H9 (cell line): ENCODE results near the gene NKD1. TPM values are rescaled to one million over a fixed set of nuclear protein-coding genes. Genes with fewer than 3 reads are reported as not detected.

ENCODE experiments used
- DNase-seq: peaks from one replicate; pipeline ENCODE4 v3.0.0-alpha.2; 2017
- H2AFZ ChIP-seq: one replicate; pipeline ENCODE4 v1.6.1; 2013; ENCODE audit warnings: mild to moderate bottlenecking, low read length, control low read depth, moderate library complexity
- H2AK5ac ChIP-seq: 2 replicates; pipeline ENCODE4 v1.6.1; 2013; ENCODE audit warnings: low read length, control low read depth, mixed read lengths; ENCODE audit not compliant: insufficient read length
- H2BK120ac ChIP-seq: one replicate; pipeline ENCODE4 v1.6.1; 2013; ENCODE audit warnings: low read depth, mild to moderate bottlenecking, low read length, control low read depth, inconsistent platforms; ENCODE audit not compliant: poor library complexity, severe bottlenecking
- H2BK12ac ChIP-seq: 2 replicates; pipeline ENCODE4 v1.6.1; 2013; ENCODE audit warnings: low read length, control low read depth, mixed read lengths, low read depth; ENCODE audit not compliant: insufficient read length
- H2BK15ac ChIP-seq: 2 replicates; pipeline ENCODE4 v1.6.1; 2013; ENCODE audit warnings: low read depth, low read length, control low read depth
- H2BK20ac ChIP-seq: one replicate; pipeline ENCODE4 v1.6.1; 2013; ENCODE audit warnings: low read depth, mild to moderate bottlenecking, low read length, control low read depth, inconsistent platforms; ENCODE audit not compliant: poor library complexity, severe bottlenecking
- H2BK5ac ChIP-seq: 2 replicates; pipeline ENCODE4 v1.6.1; 2013; ENCODE audit warnings: low read length, control low read depth, mixed read lengths; ENCODE audit not compliant: insufficient read length
- H3K14ac ChIP-seq: 2 replicates; pipeline ENCODE4 v1.6.1; 2013; ENCODE audit warnings: low read length, control low read depth; ENCODE audit not compliant: insufficient read depth
- H3K18ac ChIP-seq: 2 replicates; pipeline ENCODE4 v1.6.1; 2013; ENCODE audit warnings: low read depth, mild to moderate bottlenecking, mixed read lengths, low read length, control low read depth; ENCODE audit not compliant: insufficient read length
- H3K23ac ChIP-seq: 2 replicates; pipeline ENCODE4 v1.6.1; 2013; ENCODE audit warnings: low read length, control low read depth, mixed read lengths, low read depth; ENCODE audit not compliant: insufficient read length
- H3K23me2 ChIP-seq: 2 replicates; pipeline ENCODE4 v1.6.1; 2013; ENCODE audit warnings: low read depth, mild to moderate bottlenecking, mixed read lengths, low read length, control low read depth; ENCODE audit not compliant: insufficient read length, poor library complexity, severe bottlenecking
- H3K27ac ChIP-seq: 2 replicates; pipeline ENCODE4 v1.5.1; 2013; ENCODE audit warnings: low read length, control low read depth, mixed read lengths, low read depth; ENCODE audit not compliant: insufficient read length
- H3K27me3 ChIP-seq: 2 replicates; pipeline ENCODE4 v1.6.1; 2013; ENCODE audit warnings: low read length, control low read depth, inconsistent platforms; ENCODE audit not compliant: insufficient read depth
- H3K4ac ChIP-seq: 2 replicates; pipeline ENCODE4 v1.6.1; 2013; ENCODE audit warnings: low read depth, mild to moderate bottlenecking, control low read depth, inconsistent platforms, low read length, moderate library complexity
- H3K4me1 ChIP-seq: 2 replicates; pipeline ENCODE4 v1.6.1; 2013; ENCODE audit warnings: low read length, control low read depth, inconsistent platforms; ENCODE audit not compliant: insufficient read depth
- H3K4me2 ChIP-seq: 2 replicates; pipeline ENCODE4 v1.6.1; 2013; ENCODE audit warnings: low read length, control low read depth, mixed read lengths; ENCODE audit not compliant: insufficient read length, insufficient read depth
- H3K56ac ChIP-seq: 2 replicates; pipeline ENCODE4 v1.6.1; 2013; ENCODE audit warnings: low read depth, mild to moderate bottlenecking, mixed read lengths, low read length, control low read depth; ENCODE audit not compliant: insufficient read length
- H3K79me1 ChIP-seq: 2 replicates; pipeline ENCODE4 v1.6.1; 2013; ENCODE audit warnings: low read depth, mild to moderate bottlenecking, moderate library complexity, low read length, control low read depth, inconsistent platforms; ENCODE audit not compliant: insufficient read depth, poor library complexity, severe bottlenecking
- H3K79me2 ChIP-seq: 2 replicates; pipeline ENCODE4 v1.6.1; 2013; ENCODE audit warnings: low read length, control low read depth, inconsistent platforms; ENCODE audit not compliant: insufficient read depth
- H3K9ac ChIP-seq: 2 replicates; pipeline ENCODE4 v1.6.1; 2013; ENCODE audit warnings: low read length, control low read depth, mixed read lengths; ENCODE audit not compliant: insufficient read length; ENCODE audit errors: extremely low read depth
- H3K9me3 ChIP-seq: one replicate; pipeline ENCODE4 v1.6.1; 2013; ENCODE audit warnings: low read depth, low read length, inconsistent platforms; ENCODE audit not compliant: control insufficient read depth
- H3T11ph ChIP-seq: one replicate; pipeline ENCODE4 v1.6.1; 2013; ENCODE audit warnings: mild to moderate bottlenecking, low read length, control low read depth, inconsistent platforms
- H4K20me1 ChIP-seq: one replicate; pipeline ENCODE4 v1.6.1; 2013; ENCODE audit not compliant: control insufficient read depth, insufficient read length, insufficient read depth
- H4K5ac ChIP-seq: 2 replicates; pipeline ENCODE4 v1.6.1; 2013; ENCODE audit warnings: low read depth, mild to moderate bottlenecking, mixed read lengths, low read length, control low read depth; ENCODE audit not compliant: insufficient read length
- H4K8ac ChIP-seq: replicated peaks from 2 replicates; pipeline ENCODE4 v1.6.1; 2013; ENCODE audit warnings: low read length, control low read depth, mixed read lengths, low read depth; ENCODE audit not compliant: insufficient read length
- H4K91ac ChIP-seq: 2 replicates; pipeline ENCODE4 v1.6.1; 2013; ENCODE audit warnings: low read depth, mild to moderate bottlenecking, moderate library complexity, mixed read lengths, low read length, control low read depth; ENCODE audit not compliant: insufficient read length
- H3K27ac Mint-ChIP-seq, 3 experiments: 2 replicates in 2 of 3; 3 replicates in 1 of 3; pipeline ENCODE4 v1.8.0; 2020 to 2021; ENCODE audit warnings: mixed read lengths in 3 of 3, mild to moderate bottlenecking in 1 of 3, moderate library complexity in 1 of 3
- H3K27me3 Mint-ChIP-seq: 2 replicates; pipeline ENCODE4 v1.8.0; 2021; ENCODE audit warnings: low read depth, mild to moderate bottlenecking, moderate library complexity, mixed read lengths
- H3K36me3 Mint-ChIP-seq, 3 experiments: 2 replicates in 2 of 3; 3 replicates in 1 of 3; pipeline ENCODE4 v1.8.0; 2020 to 2021; ENCODE audit warnings: low read depth in 3 of 3, mixed read lengths in 3 of 3; ENCODE audit not compliant: insufficient read depth in 1 of 3
- H3K4me1 Mint-ChIP-seq, 2 experiments: 2 replicates each; pipeline ENCODE4 v1.8.0; 2020; ENCODE audit warnings: mixed read lengths in 2 of 2
- H3K4me3 Mint-ChIP-seq, 2 experiments: 2 replicates in 1 of 2; 3 replicates in 1 of 2; pipeline ENCODE4 v1.8.0; 2020 to 2021; ENCODE audit warnings: mild to moderate bottlenecking in 2 of 2, mixed read lengths in 2 of 2, moderate library complexity in 1 of 2
- H3K9me3 Mint-ChIP-seq, 2 experiments: 2 replicates in 1 of 2; 3 replicates in 1 of 2; pipeline ENCODE4 v1.8.0; 2020; ENCODE audit warnings: mild to moderate bottlenecking in 2 of 2, mixed read lengths in 2 of 2, moderate library complexity in 1 of 2
- WGBS: extraction: QIAGEN DNeasy Blood & Tissue Kit; methylation state at CpG from one replicate; pipeline ENCODE4 v1.1.7; 2013; ENCODE audit warnings: missing lambda C conversion rate, low lambda C conversion rate, mixed read lengths; ENCODE audit not compliant: insufficient read length; ENCODE audit errors: extremely low coverage; 5-methylcytosine and 5-hydroxymethylcytosine counted together
- total RNA-seq: library from RNA; stranded (reverse); gene quantifications from 2 replicates; pipeline ENCODE4 v1.2.1, GENCODE V29; 2021
- TF ChIP-seq, protein P1 (sequence below): fragments of 200-600 bp; sonication (generic); conservative IDR thresholded peaks from 3 replicates; pipeline ENCODE4 v1.8.0; 2021; ENCODE audit warnings: antibody characterized with exemption, mild to moderate bottlenecking

The NKD1 gene
- total RNA-seq, 1 experiment from 2014 or later = 1.9 TPM

DNA sequence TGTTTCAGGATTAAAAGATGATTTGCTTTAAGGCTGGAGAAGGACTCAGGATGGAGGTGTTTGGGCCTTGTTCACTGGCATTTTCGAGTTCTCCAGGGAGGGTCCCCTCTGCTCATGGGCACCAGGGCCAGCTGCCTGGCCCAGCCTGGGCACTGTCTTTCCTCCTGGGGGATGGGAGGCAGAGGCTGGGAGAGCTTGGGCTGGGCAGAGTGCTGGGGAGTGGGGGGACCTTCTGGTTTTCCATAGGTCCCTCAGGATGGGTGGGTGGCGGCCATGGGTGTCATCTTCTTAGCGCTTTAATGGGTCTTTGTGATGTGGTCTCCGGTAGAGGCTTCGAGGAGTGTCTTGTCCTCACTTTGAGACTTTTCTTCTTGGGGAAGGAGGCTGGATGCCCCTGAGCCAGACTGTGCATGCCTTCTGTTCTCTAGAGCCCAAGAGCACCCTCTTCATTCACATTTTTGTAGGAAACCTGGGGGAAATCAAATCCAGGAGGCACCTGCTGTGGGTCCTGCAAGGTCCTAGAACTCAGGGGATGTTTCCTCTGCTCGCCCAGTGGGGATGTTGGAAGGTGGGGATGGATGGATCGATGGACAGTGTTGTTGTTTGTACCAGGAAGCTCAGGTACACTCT is 5.7 kb downstream of the NKD1 start:
- TF ChIP-seq, protein P1, sequence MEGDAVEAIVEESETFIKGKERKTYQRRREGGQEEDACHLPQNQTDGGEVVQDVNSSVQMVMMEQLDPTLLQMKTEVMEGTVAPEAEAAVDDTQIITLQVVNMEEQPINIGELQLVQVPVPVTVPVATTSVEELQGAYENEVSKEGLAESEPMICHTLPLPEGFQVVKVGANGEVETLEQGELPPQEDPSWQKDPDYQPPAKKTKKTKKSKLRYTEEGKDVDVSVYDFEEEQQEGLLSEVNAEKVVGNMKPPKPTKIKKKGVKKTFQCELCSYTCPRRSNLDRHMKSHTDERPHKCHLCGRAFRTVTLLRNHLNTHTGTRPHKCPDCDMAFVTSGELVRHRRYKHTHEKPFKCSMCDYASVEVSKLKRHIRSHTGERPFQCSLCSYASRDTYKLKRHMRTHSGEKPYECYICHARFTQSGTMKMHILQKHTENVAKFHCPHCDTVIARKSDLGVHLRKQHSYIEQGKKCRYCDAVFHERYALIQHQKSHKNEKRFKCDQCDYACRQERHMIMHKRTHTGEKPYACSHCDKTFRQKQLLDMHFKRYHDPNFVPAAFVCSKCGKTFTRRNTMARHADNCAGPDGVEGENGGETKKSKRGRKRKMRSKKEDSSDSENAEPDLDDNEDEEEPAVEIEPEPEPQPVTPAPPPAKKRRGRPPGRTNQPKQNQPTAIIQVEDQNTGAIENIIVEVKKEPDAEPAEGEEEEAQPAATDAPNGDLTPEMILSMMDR = no peak
- H3K27me3 Mint-ChIP-seq = peaks cover 40% of the 10 kb centered on the region
- Histone ChIP-seq H3T11ph (no peak overlapping the region), H4K8ac (no peak overlapping the region), H3K4me1 (no peaks in the 10 kb centered on the region), H2BK120ac (no peak overlapping the region), H3K23ac (no peak overlapping the region), H2BK12ac (no peak overlapping the region), H3K18ac (no peak overlapping the region), H3K4ac (no peak overlapping the region), H2BK15ac (no peak overlapping the region), H3K23me2 (peaks cover 4% of the 10 kb centered on the region), H3K79me1 (no peaks in the 10 kb centered on the region), H3K79me2 (no peaks in the 10 kb centered on the region), H2AK5ac (no peak overlapping the region), H2AFZ (no peak overlapping the region), H4K91ac (no peak overlapping the region), H2BK20ac (no peak overlapping the region), H3K27me3 (peaks cover 12% of the 10 kb centered on the region), H3K9ac (no peak overlapping the region), H3K56ac (no peak overlapping the region), H3K9me3 (no peaks in the 10 kb centered on the region), H3K4me2 (no peak overlapping the region), H3K14ac (no peak overlapping the region), H2BK5ac (no peak overlapping the region), H4K5ac (no peak overlapping the region), H4K20me1 (no peaks in the 10 kb centered on the region), H3K27ac (no peak overlapping the region)
- peaks cover 4 to 9% of the 10 kb centered on the region in 2 experiments; a peak in 3 of 4 replicates for H3K4me1 Mint-ChIP-seq
- peaks cover 6 to 23% (median 12%) of the 10 kb centered on the region in 3 experiments for H3K36me3 Mint-ChIP-seq
- H3K27ac Mint-ChIP-seq = no peak overlapping the region
- no peak overlapping the region for H3K4me3 Mint-ChIP-seq
- DNase-seq = no peak
- WGBS = no CpG with 5 or more reads among the region's 7 CpGs
- H3K9me3 Mint-ChIP-seq = peaks cover 6 to 7% of the 10 kb centered on the region in 2 experiments; a peak in 4 of 5 replicates
